Testis (tissue), 2 donors: Measurements from ENCODE around the gene PER1.

Source experiments
- CTCF ChIP-seq, 3 experiments: fragments of 450-650 bp in 2 of 3; fragments of 200-600 bp in 1 of 3; sonication (generic) in 1 of 3; IDR thresholded peaks; one replicate each; pipeline ENCODE4 v1.5.1; 2016 to 2019; ENCODE audit warnings: antibody characterized with exemption in 3 of 3, mild to moderate bottlenecking in 2 of 3, moderate library complexity in 1 of 3
- POLR2A ChIP-seq: fragments of 450-650 bp; IDR thresholded peaks from one replicate; pipeline ENCODE4 v1.6.1; 2017; ENCODE audit warnings: antibody characterized with exemption, mild to moderate bottlenecking, moderate library complexity

GRCh38 chr17:8125947-8126490 is 26.2 kb downstream of the PER1 start:
- TF ChIP-seq CTCF (IDR thresholded peaks at IDR 0.05) (no peak), POLR2A (no peak)
